GM21737 (cell line): Measurements from ENCODE around the gene SLC2A4.
"Not testable (repeated sequence)": the region's sequence is repeated elsewhere in the genome, so short reads cannot be mapped to it uniquely, and the experiment has no call there.

Experiments
- ATAC-seq: cut with Tn5 transposase; IDR thresholded peaks from one replicate; pipeline ENCODE4 v1.9.1; 2021; ENCODE audit warnings: mild to moderate bottlenecking, moderate library complexity; ENCODE audit not compliant: unreplicated experiment

The SLC2A4 gene

GRCh38 chr17:7281074-7281952, at the start of gene SLC2A4:
Gene SLC2A4 (plus strand): TSS chr17:7281718. CDS start chr17:7281935, 217 bp downstream.
- ATAC-seq: peak; percentile 48

- ATAC-seq: no peak
Measured at GRCh38 chr17:7232114-7232513, 49.4 kb upstream of the SLC2A4 start.

GRCh38 chr17:7233701-7234082, 47.8 kb upstream of the SLC2A4 start:
- ATAC-seq: no peak

GRCh38 chr17:7234083-7234951, 47.2 kb upstream of the SLC2A4 start, which contains the start of gene DVL2:
Gene DVL2 (minus strand): TSS chr17:7234517. CDS start chr17:7234262, 255 bp downstream.
- ATAC-seq: peak; percentile 50

- ATAC-seq: no peak
Measured at GRCh38 chr17:7235693-7236665, 45.5 kb upstream of the SLC2A4 start.

- no peak for ATAC-seq
Measured at GRCh38 chr17:7236808-7237207, 44.7 kb upstream of the SLC2A4 start.

- no peak for ATAC-seq
Measured at GRCh38 chr17:7237266-7237760, 44.2 kb upstream of the SLC2A4 start.

GRCh38 chr17:7237761-7238419, 43.6 kb upstream of the SLC2A4 start:
- ATAC-seq: peak; percentile 17

- no peak for ATAC-seq
Measured at GRCh38 chr17:7238420-7239090, 43.0 kb upstream of the SLC2A4 start.

- peak; percentile 35 for ATAC-seq
Measured at GRCh38 chr17:7239091-7240027, 42.2 kb upstream of the SLC2A4 start, which contains the start of gene PHF23. Gene PHF23 (minus strand): TSS chr17:7239457. CDS start chr17:7239279, 178 bp downstream.

- ATAC-seq: no peak
Measured at GRCh38 chr17:7240375-7240774, 41.1 kb upstream of the SLC2A4 start.

GRCh38 chr17:7241090-7241733, 40.3 kb upstream of the SLC2A4 start:
- no peak for ATAC-seq

GRCh38 chr17:7241783-7242716, 39.5 kb upstream of the SLC2A4 start, which contains the start of gene GABARAP:
Gene GABARAP (minus strand): TSS chr17:7242449. CDS start chr17:7242330, 119 bp downstream.
- ATAC-seq: peak; percentile 25

- ATAC-seq: peak; percentile 35
Measured at GRCh38 chr17:7242717-7243452, 38.6 kb upstream of the SLC2A4 start.

- ATAC-seq: no peak
Measured at GRCh38 chr17:7243453-7243729, 38.1 kb upstream of the SLC2A4 start.

- not testable (repeated sequence) for ATAC-seq
Measured at GRCh38 chr17:7243838-7244237, 37.7 kb upstream of the SLC2A4 start.
